22Rv1 (cell line): ENCODE data around the gene TMEM94.

Experiments
- ZFX ChIP-seq: fragments of 450-650 bp; IDR thresholded peaks from 2 replicates; pipeline ENCODE4 v1.6.1; 2017; ENCODE audit warnings: antibody characterized with exemption, borderline replicate concordance
- TF ChIP-seq, protein P1 (sequence below): fragments of 450-650 bp; IDR thresholded peaks from 2 replicates; pipeline ENCODE4 v1.5.1; 2017; ENCODE audit warnings: mild to moderate bottlenecking

- TF ChIP-seq, protein P1, sequence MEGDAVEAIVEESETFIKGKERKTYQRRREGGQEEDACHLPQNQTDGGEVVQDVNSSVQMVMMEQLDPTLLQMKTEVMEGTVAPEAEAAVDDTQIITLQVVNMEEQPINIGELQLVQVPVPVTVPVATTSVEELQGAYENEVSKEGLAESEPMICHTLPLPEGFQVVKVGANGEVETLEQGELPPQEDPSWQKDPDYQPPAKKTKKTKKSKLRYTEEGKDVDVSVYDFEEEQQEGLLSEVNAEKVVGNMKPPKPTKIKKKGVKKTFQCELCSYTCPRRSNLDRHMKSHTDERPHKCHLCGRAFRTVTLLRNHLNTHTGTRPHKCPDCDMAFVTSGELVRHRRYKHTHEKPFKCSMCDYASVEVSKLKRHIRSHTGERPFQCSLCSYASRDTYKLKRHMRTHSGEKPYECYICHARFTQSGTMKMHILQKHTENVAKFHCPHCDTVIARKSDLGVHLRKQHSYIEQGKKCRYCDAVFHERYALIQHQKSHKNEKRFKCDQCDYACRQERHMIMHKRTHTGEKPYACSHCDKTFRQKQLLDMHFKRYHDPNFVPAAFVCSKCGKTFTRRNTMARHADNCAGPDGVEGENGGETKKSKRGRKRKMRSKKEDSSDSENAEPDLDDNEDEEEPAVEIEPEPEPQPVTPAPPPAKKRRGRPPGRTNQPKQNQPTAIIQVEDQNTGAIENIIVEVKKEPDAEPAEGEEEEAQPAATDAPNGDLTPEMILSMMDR, result no peak
- TF ChIP-seq ZFX, result no peak
These were observed 86.4 kb downstream of the TMEM94 start for GRCh38 chr17:75542728-75543336.
